Heart left ventricle (tissue), 16 donors: Measurements from ENCODE around the gene ITPR2. TPM values are rescaled to one million over a fixed set of nuclear protein-coding genes. Genes with fewer than 3 reads are reported as not detected.
A peak's percentile ranks its signal among the peaks of the same experiment; 100 is the strongest.

Source experiments
- ATAC-seq, 4 donors: fragments of 200-7000 bp; cut with Tn5 transposase; one replicate each; pipeline ENCODE4 v1.9.1; 2020 to 2022; ENCODE audit warnings: moderate library complexity in 4 of 4, mild to moderate bottlenecking in 3 of 4, moderate number of reproducible peaks in 1 of 4
- DNase-seq, 5 donors: peaks; one replicate each; pipeline ENCODE4 v3.0.0-alpha.2; 2020
- H3K27ac ChIP-seq, 12 donors: fragments of 200-600 bp; sonication (generic) in 4 of 12; one replicate each; pipeline versions ENCODE4 v1.5.0 to v1.8.0; 2016 to 2022; ENCODE audit warnings: mild to moderate bottlenecking in 2 of 12
- H3K27me3 ChIP-seq, 9 donors: fragments of 200-600 bp; sonication (generic) in 2 of 9; one replicate each; pipeline versions ENCODE4 v1.5.1 to v1.8.0; 2016 to 2022; ENCODE audit warnings: mild to moderate bottlenecking in 3 of 9
- H3K36me3 ChIP-seq, 9 donors: fragments of 200-600 bp; sonication (generic) in 2 of 9; one replicate each; pipeline versions ENCODE4 v1.5.0 to v1.8.0; 2018 to 2022; ENCODE audit warnings: mild to moderate bottlenecking in 2 of 9
- H3K4me1 ChIP-seq, 12 donors: fragments of 200-600 bp; sonication (generic) in 4 of 12; one replicate each; pipeline versions ENCODE4 v1.5.0 to v1.8.0; 2016 to 2022; ENCODE audit warnings: mild to moderate bottlenecking in 3 of 12
- H3K4me3 ChIP-seq, 12 donors: fragments of 200-600 bp; sonication (generic) in 4 of 12; one replicate each; pipeline versions ENCODE4 v1.5.0 to v1.8.0; 2017 to 2022; ENCODE audit warnings: mild to moderate bottlenecking in 9 of 12, moderate library complexity in 4 of 12
- H3K9me3 ChIP-seq, 12 donors: fragments of 200-600 bp; sonication (generic) in 4 of 12; one replicate each; pipeline versions ENCODE4 v1.5.0 to v1.8.0; 2016 to 2022; ENCODE audit warnings: mild to moderate bottlenecking in 1 of 12
- CTCF ChIP-seq, 12 donors: fragments of 200-600 bp; sonication (generic) in 4 of 12; IDR thresholded peaks; one replicate each; pipeline versions ENCODE4 v1.5.0 to v1.8.0; 2018 to 2022; ENCODE audit warnings: antibody characterized with exemption in 12 of 12, mild to moderate bottlenecking in 5 of 12
- POLR2A ChIP-seq, 2 donors: fragments of 450-650 bp; IDR thresholded peaks; one replicate each; pipeline ENCODE4 v1.6.1; 2017; ENCODE audit warnings: antibody characterized with exemption in 2 of 2, mild to moderate bottlenecking in 2 of 2, moderate library complexity in 2 of 2
- WGBS, 4 donors: extraction: QIAGEN DNeasy Blood & Tissue Kit in 2 of 4; methylation state at CpG; one replicate each; pipeline versions ENCODE4 v1.1.5 to v1.1.7; 2013 to 2018; 5-methylcytosine and 5-hydroxymethylcytosine counted together
- intact Hi-C, 10 donors: fragments of 100-400 bp; cut with DNase I; formaldehyde crosslinking; loops; one replicate each; pipeline versions ENCODE4 v1.11.1 to v1.14.2; 2022
- polyA plus RNA-seq, 2 donors: library from polyadenylated mRNA; stranded (reverse); fragments of 200-250 nt; gene quantifications; one replicate each; pipeline ENCODE4 v1.2.3, GENCODE V29; 2013
- total RNA-seq, 9 donors: library from RNA; depleted of rRNA in 2 of 9; stranded (reverse); fragments of >200 nt in 2 of 9; fragmentation: NEBNext Ultra II Directional in 3 of 9; extraction: Animal tissue kit (Norgen Biotek cat#: 25700) in 3 of 9; gene quantifications; one replicate each; pipeline versions ENCODE4 v1.1.0 to v1.2.4, GENCODE V29; 2016 to 2023
- donor health status: ischemic (EF 13 %, LVEDD 7.1; RV severe dilation, severe dysfunction).
- donor health status: healthy with polysubstance abuse.
- donor health status: DM: no; HTN: yes; CAD: no.
- donor health status: DM: no; HTN: no; CAD: no.
- donor health status: ischemic (EF 25% LVEDD 6.9; RV normal size, moderate dysfunction).
- donor health status: ischemic (EF 25% LVEDD 5.7; RV mildly dilated, moderate dysfunction).
- donor health status: healthy.
- donor health status: DM: yes; HTN: yes; CAD: no.
- donor health status: ischemic (EF 35%, LVEDD 5.7; RV mildly dilated, moderate dysfunction).
- donor health status: nonischemic (EF 11% LVEDD 7.7; RV severe dilation, severe dysfunction).
- donor health status: DM: yes; HTN: yes; CAD: no.
- donor health status: PGD.
- donor health status: ischemic (EF 29% LVEDD 5.4; RV normal size, mild dysfunction).
- donor health status: nonischemic (EF 23%, LVEDD 6.1; RV moderate dilation, normal function).

The ITPR2 gene
- total and polyA plus RNA-seq, 11 donors: 3.4 to 45.6 (median 11.8) TPM

GRCh38 chr12:26460361-26460760 lies 372.6 kb downstream of the ITPR2 start:
- DNase-seq (no peak), ATAC-seq (no peak)
- Histone ChIP-seq H3K9me3 (no peaks in the 10 kb centered on the region), H3K27ac (peak overlapping the region in 1 of 12 donors; percentile 23), H3K27me3 (no peaks in the 10 kb centered on the region), H3K36me3 (peaks cover 0 to 14% (median 0%) of the 10 kb centered on the region in 9 donors), H3K4me1 (peaks cover 0 to 42% (median 3%) of the 10 kb centered on the region in 12 donors), H3K4me3 (no peak overlapping the region)
- TF ChIP-seq CTCF (IDR thresholded peaks at IDR 0.05): no peak
- no peak for TF ChIP-seq POLR2A (IDR thresholded peaks at IDR 0.05)
- intact Hi-C loops: no loop called here
- 85 to 93% (median 90%) methylated on average over 6 of the region's 6 CpGs for WGBS, 4 donors

- WGBS, 4 donors: 47 to 58% (median 52%) methylated on average over 3 of the region's 3 CpGs
Observed at GRCh38 chr12:26455936-26456574, 376.9 kb downstream of the ITPR2 start.

GRCh38 chr12:26453246-26453645 lies 379.7 kb downstream of the ITPR2 start:
- no peak for TF ChIP-seq CTCF (IDR thresholded peaks at IDR 0.05)
- TF ChIP-seq POLR2A (IDR thresholded peaks at IDR 0.05): no peak
- Histone ChIP-seq H3K4me3 (no peak overlapping the region), H3K27me3 (no peaks in the 10 kb centered on the region), H3K27ac (no peak overlapping the region), H3K9me3 (no peaks in the 10 kb centered on the region), H3K4me1 (peaks cover 0 to 20% (median 4%) of the 10 kb centered on the region in 12 donors), H3K36me3 (peaks cover 0 to 10% (median 0%) of the 10 kb centered on the region in 9 donors)
- intact Hi-C loops: no loop called here
- ATAC-seq (no peak), DNase-seq (no peak)
- 96 to 98% (median 97%) methylated on average over 3 of the region's 3 CpGs for WGBS, 4 donors

More at GRCh38 chr12:26455936-26456574, 376.9 kb downstream of the ITPR2 start:
- H3K9me3 ChIP-seq: no peaks in the 10 kb centered on the region
- peak overlapping the region in 5 of 12 donors; percentile 32 to 67 (median 51) for H3K27ac ChIP-seq
- peaks cover 0 to 44% (median 4%) of the 10 kb centered on the region in 12 donors for H3K4me1 ChIP-seq
- intact Hi-C loops: no loop called here
- TF ChIP-seq POLR2A (IDR thresholded peaks at IDR 0.05): no peak
- no peak for TF ChIP-seq CTCF (IDR thresholded peaks at IDR 0.05)
- H3K36me3 ChIP-seq: peaks cover 0 to 11% (median 0%) of the 10 kb centered on the region in 9 donors
- ATAC-seq (peak; percentile 35 to 61 (median 47)), DNase-seq (no peak)
- no peaks in the 10 kb centered on the region for H3K27me3 ChIP-seq
- H3K4me3 ChIP-seq: no peak overlapping the region

- ATAC-seq: no peak
- no peak for TF ChIP-seq POLR2A (IDR thresholded peaks at IDR 0.05)
- no peak for TF ChIP-seq CTCF (IDR thresholded peaks at IDR 0.05)
- Histone ChIP-seq H3K9me3 (no peaks in the 10 kb centered on the region), H3K36me3 (peaks cover 0 to 3% (median 0%) of the 10 kb centered on the region in 9 donors), H3K4me1 (peaks cover 0 to 20% (median 4%) of the 10 kb centered on the region in 12 donors), H3K27me3 (no peaks in the 10 kb centered on the region), H3K4me3 (no peak overlapping the region), H3K27ac (no peak overlapping the region)
- no peak for DNase-seq
- WGBS, 4 donors: 49 to 61% (median 52%) methylated on average over 6 of the region's 6 CpGs
- intact Hi-C loops: no loop called here
Observed at GRCh38 chr12:26452511-26452910, 380.5 kb downstream of the ITPR2 start.
